SH-SY5Y (cell line): ENCODE data around the gene C6orf141.

ENCODE experiments used
- GATA2 ChIP-seq: IDR thresholded peaks from 2 replicates; pipeline ENCODE4 v1.6.1; 2011; ENCODE audit warnings: mild to moderate bottlenecking, low read depth, low read length
- GATA3 ChIP-seq: IDR thresholded peaks from 2 replicates; pipeline ENCODE4 v1.6.1; 2011; ENCODE audit warnings: low read depth, mild to moderate bottlenecking, low read length, moderate library complexity

- TF ChIP-seq GATA2 (no peak), GATA3 (no peak)
Measured at GRCh38 chr6:49551078-49551865, 804 bp downstream of the C6orf141 start.
